OCI-LY1 (cell line): ENCODE data around the gene COA5.

Source experiments
- H2AFZ ChIP-seq: fragments of 200-600 bp; sonication (generic), shearing (Covaris generic); 2 replicates; pipeline ENCODE4 v1.6.0; 2014; ENCODE audit warnings: antibody characterized with exemption, mild to moderate bottlenecking, low read length
- H3F3A ChIP-seq: fragments of 200-600 bp; sonication (generic), shearing (Covaris generic); 2 replicates; pipeline ENCODE4 v1.6.0; 2014; ENCODE audit warnings: mild to moderate bottlenecking, antibody characterized with exemption, low read length, moderate library complexity; ENCODE audit not compliant: insufficient read depth
- H3K27ac ChIP-seq: fragments of 200-600 bp; sonication (generic); 2 replicates; pipeline ENCODE4 v1.5.1; 2014; ENCODE audit warnings: low read length, mixed run types, mild to moderate bottlenecking, low read depth; ENCODE audit not compliant: poor library complexity, severe bottlenecking
- H3K27me3 ChIP-seq: fragments of 200-600 bp; sonication (generic); 2 replicates; pipeline ENCODE4 v1.6.0; 2014; ENCODE audit warnings: antibody characterized with exemption, mild to moderate bottlenecking, low read length, moderate library complexity; ENCODE audit not compliant: insufficient read depth
- H3K36me3 ChIP-seq: fragments of 200-600 bp; sonication (generic); 2 replicates; pipeline ENCODE4 v1.6.1; 2014; ENCODE audit warnings: mild to moderate bottlenecking, antibody characterized with exemption, low read length, moderate library complexity, mixed read lengths; ENCODE audit not compliant: insufficient read depth
- H3K4me1 ChIP-seq: fragments of 200-600 bp; sonication (generic); 2 replicates; pipeline ENCODE4 v1.5.1; 2014; ENCODE audit warnings: mild to moderate bottlenecking, low read length, moderate library complexity; ENCODE audit not compliant: insufficient read depth, severe bottlenecking
- H3K4me2 ChIP-seq: fragments of 200-600 bp; sonication (generic), shearing (Covaris generic); 2 replicates; pipeline ENCODE4 v1.6.1; 2014; ENCODE audit warnings: low read length
- H3K4me3 ChIP-seq: fragments of 200-600 bp; sonication (generic); 2 replicates; pipeline ENCODE4 v1.5.1; 2014; ENCODE audit warnings: low read length, low read depth, mild to moderate bottlenecking, mixed read lengths; ENCODE audit not compliant: poor library complexity, severe bottlenecking
- H3K79me2 ChIP-seq: fragments of 200-600 bp; shearing (Covaris generic); 2 replicates; pipeline ENCODE4 v1.6.1; 2016; ENCODE audit warnings: mixed run types, low read length, mixed read lengths; ENCODE audit not compliant: insufficient read depth
- H3K9ac ChIP-seq: fragments of 200-600 bp; sonication (generic), shearing (Covaris generic); 2 replicates; pipeline ENCODE4 v1.6.1; 2014; ENCODE audit warnings: mild to moderate bottlenecking, low read length, mixed read lengths
- H3K9me2 ChIP-seq: fragments of 200-600 bp; sonication (generic), shearing (Covaris generic); 2 replicates; pipeline ENCODE4 v1.6.1; 2014; ENCODE audit warnings: low read depth, mild to moderate bottlenecking, low read length, mixed read lengths
- H3K9me3 ChIP-seq: fragments of 200-600 bp; shearing (Covaris generic); 2 replicates; pipeline ENCODE4 v1.6.1; 2014; ENCODE audit warnings: low read length, mixed read lengths
- H4K20me1 ChIP-seq: fragments of 200-600 bp; sonication (generic), shearing (Covaris generic); 2 replicates; pipeline ENCODE4 v1.6.0; 2016; ENCODE audit warnings: mild to moderate bottlenecking, low read length; ENCODE audit not compliant: insufficient read depth
- EZH2 ChIP-seq: fragments of 200-600 bp; sonication (generic), shearing (Covaris generic); IDR thresholded peaks from 2 replicates; pipeline ENCODE4 v1.8.0; 2017; ENCODE audit warnings: borderline replicate concordance, mixed run types, mild to moderate bottlenecking, antibody characterized with exemption, low read length, moderate library complexity, mixed read lengths
- TF ChIP-seq, protein P1 (sequence below): fragments of 200-600 bp; sonication (generic), shearing (Covaris generic); IDR thresholded peaks from 2 replicates; pipeline ENCODE4 v1.5.1; 2017; ENCODE audit warnings: mild to moderate bottlenecking, antibody characterized with exemption, low read length, moderate library complexity, mixed read lengths

The COA5 gene, protein sequence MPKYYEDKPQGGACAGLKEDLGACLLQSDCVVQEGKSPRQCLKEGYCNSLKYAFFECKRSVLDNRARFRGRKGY

DNA sequence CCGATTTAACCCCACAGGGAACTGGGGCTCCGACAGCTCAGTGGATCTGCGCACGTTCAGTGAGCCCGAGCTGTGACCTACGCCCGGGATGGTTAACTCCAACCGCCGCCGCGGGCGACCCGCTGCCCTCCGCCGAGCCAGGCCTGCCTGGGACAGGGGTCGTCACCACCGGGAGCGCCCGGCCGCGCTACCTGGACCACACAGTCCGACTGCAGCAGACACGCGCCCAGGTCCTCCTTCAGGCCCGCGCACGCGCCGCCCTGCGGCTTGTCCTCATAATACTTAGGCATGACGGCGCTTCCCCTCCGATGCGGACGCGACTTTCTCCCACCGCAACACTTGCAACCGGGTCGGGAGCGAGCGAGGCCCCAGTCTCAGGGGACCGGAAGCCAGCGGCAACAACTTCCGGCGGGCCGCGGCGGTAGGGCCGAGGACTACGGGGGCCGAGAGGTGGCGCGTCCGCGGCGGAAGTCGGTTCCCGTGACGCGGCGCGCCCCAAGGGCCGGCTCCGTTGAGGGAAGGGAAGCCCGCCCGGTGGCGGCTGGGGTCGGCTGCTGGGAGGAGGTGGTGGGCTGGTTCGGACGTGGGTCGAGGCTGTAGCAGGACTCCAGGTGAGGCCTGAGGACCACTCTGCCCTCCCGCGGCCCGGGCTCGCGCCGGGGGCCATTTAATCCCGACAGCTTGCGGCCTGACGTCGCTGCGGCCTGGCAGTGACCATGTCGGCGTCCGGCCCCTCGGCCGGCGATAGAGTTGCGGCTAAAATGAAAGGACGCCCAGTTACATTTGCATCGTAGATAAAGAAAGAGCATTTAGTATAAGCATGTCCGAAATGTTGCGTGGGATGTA is at the start of gene COA5, which contains the start of gene UNC50:
COA5 (minus strand) TSS at position 397 of the 846 bp plus-strand sequence; CDS start at position 290, 107 bp downstream.
UNC50 (plus strand) TSS at position 474 of the 846 bp plus-strand sequence. CDS start 1,171 bp downstream, outside the sequence.
- Histone ChIP-seq H3K36me3 (peaks cover 34% of the 10 kb centered on the region), H3K4me1 (peaks cover 34% of the 10 kb centered on the region), H3K9me2 (no peaks in the 10 kb centered on the region), H3K4me3 (peak within 1 kb of the TSS; percentile 96), H3K79me2 (peaks cover 16% of the 10 kb centered on the region), H3K9ac (peak within 1 kb of the TSS; percentile 97), H3F3A (no peaks in the 10 kb centered on the region), H2AFZ (peak within 1 kb of the TSS; percentile 72), H3K27me3 (no peaks in the 10 kb centered on the region), H3K27ac (peak within 1 kb of the TSS; percentile 54), H4K20me1 (no peaks in the 10 kb centered on the region), H3K9me3 (no peaks in the 10 kb centered on the region), H3K4me2 (peak within 1 kb of the TSS; percentile 98)
- no peak for TF ChIP-seq EZH2
- TF ChIP-seq, protein P1, sequence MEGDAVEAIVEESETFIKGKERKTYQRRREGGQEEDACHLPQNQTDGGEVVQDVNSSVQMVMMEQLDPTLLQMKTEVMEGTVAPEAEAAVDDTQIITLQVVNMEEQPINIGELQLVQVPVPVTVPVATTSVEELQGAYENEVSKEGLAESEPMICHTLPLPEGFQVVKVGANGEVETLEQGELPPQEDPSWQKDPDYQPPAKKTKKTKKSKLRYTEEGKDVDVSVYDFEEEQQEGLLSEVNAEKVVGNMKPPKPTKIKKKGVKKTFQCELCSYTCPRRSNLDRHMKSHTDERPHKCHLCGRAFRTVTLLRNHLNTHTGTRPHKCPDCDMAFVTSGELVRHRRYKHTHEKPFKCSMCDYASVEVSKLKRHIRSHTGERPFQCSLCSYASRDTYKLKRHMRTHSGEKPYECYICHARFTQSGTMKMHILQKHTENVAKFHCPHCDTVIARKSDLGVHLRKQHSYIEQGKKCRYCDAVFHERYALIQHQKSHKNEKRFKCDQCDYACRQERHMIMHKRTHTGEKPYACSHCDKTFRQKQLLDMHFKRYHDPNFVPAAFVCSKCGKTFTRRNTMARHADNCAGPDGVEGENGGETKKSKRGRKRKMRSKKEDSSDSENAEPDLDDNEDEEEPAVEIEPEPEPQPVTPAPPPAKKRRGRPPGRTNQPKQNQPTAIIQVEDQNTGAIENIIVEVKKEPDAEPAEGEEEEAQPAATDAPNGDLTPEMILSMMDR, result peak; percentile 6; the same call in 1 of the 2 replicates

DNA sequence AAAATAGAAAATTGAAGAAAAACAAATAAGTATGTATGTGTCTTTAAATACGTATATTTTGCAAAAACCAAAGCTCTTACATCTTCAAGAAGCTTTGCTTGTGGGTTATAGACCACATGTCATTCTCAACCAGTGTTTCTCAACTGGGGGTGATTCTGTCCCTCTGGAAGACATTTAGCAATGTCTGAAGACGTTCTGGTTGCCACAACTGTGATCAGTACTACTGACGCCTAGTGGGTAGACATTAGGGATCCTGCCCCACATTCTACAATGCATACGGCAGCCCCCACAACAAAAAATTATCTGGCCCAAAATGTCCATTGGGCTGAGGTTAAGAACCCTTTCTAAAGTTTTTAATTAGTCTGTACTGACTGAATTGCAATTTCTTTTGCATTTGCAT is 48.5 kb upstream of the COA5 start:
- H3K4me3 ChIP-seq, result no peak overlapping the region

DNA sequence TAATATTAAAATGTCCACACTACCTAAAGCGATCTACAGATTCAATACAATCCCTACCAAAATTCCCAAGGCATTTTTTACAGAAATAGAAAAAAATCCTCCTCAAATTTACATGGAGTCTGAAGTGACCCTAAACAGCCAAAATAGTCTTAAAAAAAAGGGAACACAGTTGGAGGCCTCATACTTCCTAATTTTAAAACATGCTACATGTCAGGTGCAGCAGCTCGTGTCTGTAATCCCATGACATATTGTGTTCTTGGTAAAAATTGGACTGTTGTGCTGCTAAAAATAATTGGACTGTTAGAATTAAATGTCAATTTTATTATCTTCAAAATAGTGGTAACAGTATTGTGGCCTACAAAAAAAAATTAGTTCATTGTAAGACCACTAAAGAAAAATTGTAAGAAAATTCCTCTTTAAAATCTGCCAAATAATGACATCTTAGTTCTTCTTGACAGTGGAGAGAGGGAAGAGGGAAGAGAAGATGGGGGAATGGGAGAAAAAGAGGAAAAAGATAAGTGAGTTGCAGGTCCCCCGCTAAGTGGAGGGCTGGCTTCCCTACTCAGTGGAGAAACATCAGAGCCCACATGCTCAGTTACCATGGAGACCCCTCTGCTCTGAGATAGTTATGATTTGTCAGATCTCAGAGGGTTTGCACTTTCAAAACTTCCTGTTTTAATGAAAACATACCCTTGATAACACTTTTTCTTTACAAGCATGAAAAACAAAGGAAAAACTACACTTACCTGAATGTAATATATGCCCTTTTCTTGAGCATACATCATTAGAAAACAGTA is 46.6 kb upstream of the COA5 start:
- no peaks in the 10 kb centered on the region for H3K36me3 ChIP-seq
- no peaks in the 10 kb centered on the region for H3K9me3 ChIP-seq
- no peak overlapping the region for H3K4me3 ChIP-seq
- no peaks in the 10 kb centered on the region for H3K27me3 ChIP-seq
- H3K4me2 ChIP-seq, result no peak overlapping the region
- no peaks in the 10 kb centered on the region for H3F3A ChIP-seq
- no peaks in the 10 kb centered on the region for H3K79me2 ChIP-seq
- H3K9ac ChIP-seq, result no peak overlapping the region
- TF ChIP-seq, protein P1, result no peak
- no peak overlapping the region for H3K27ac ChIP-seq
- no peaks in the 10 kb centered on the region for H3K9me2 ChIP-seq
- peaks cover 12% of the 10 kb centered on the region for H3K4me1 ChIP-seq
- H2AFZ ChIP-seq, result no peak overlapping the region
- no peaks in the 10 kb centered on the region for H4K20me1 ChIP-seq

More for the DNA sequence above, 48.5 kb upstream of the COA5 start:
- no peak overlapping the region for H2AFZ ChIP-seq
- no peaks in the 10 kb centered on the region for H4K20me1 ChIP-seq
- H3K9ac ChIP-seq, result no peak overlapping the region
- H3K9me3 ChIP-seq, result no peaks in the 10 kb centered on the region
- H3K79me2 ChIP-seq, result no peaks in the 10 kb centered on the region
- no peaks in the 10 kb centered on the region for H3K27me3 ChIP-seq
- TF ChIP-seq, protein P1, result no peak
- no peak for TF ChIP-seq EZH2
- H3K4me2 ChIP-seq, result no peak overlapping the region
- no peaks in the 10 kb centered on the region for H3K36me3 ChIP-seq
- H3F3A ChIP-seq, result no peaks in the 10 kb centered on the region
- H3K4me1 ChIP-seq, result peaks cover 12% of the 10 kb centered on the region
- H3K27ac ChIP-seq, result no peak overlapping the region
- no peaks in the 10 kb centered on the region for H3K9me2 ChIP-seq
